Hepatocyte (in vitro differentiated cells): Measurements from ENCODE around the gene STK38. TPM values are rescaled to one million over a fixed set of nuclear protein-coding genes. Genes with fewer than 3 reads are reported as not detected.

Source experiments
- DNase-seq: peaks from one replicate; pipeline ENCODE4 v3.0.0-alpha.2; 2016; ENCODE audit warnings: low spot score
- H2AFZ ChIP-seq: fragments of 200-600 bp; sonication (generic); 2 replicates; pipeline ENCODE4 v1.6.0; 2016; ENCODE audit warnings: antibody characterized with exemption, mild to moderate bottlenecking
- H3K27ac ChIP-seq: fragments of 200-600 bp; sonication (generic); 2 replicates; pipeline ENCODE4 v1.5.1; 2016; ENCODE audit warnings: mild to moderate bottlenecking
- H3K27me3 ChIP-seq: fragments of 200-600 bp; sonication (generic); 2 replicates; pipeline ENCODE4 v1.6.1; 2016
- H3K36me3 ChIP-seq: fragments of 200-600 bp; sonication (generic); replicated peaks from 2 replicates; pipeline ENCODE4 v1.5.1; 2016; ENCODE audit warnings: low read depth; ENCODE audit not compliant: insufficient read depth
- H3K4me1 ChIP-seq: fragments of 200-600 bp; sonication (generic); 2 replicates; pipeline ENCODE4 v1.5.1; 2016; ENCODE audit warnings: mild to moderate bottlenecking, moderate library complexity; ENCODE audit not compliant: insufficient read depth
- H3K4me2 ChIP-seq: fragments of 200-600 bp; sonication (generic); 2 replicates; pipeline ENCODE4 v1.6.0; 2016
- H3K4me3 ChIP-seq: fragments of 200-600 bp; sonication (generic); 2 replicates; pipeline ENCODE4 v1.5.1; 2016; ENCODE audit warnings: mild to moderate bottlenecking
- H3K79me2 ChIP-seq: fragments of 200-600 bp; sonication (generic); 2 replicates; pipeline ENCODE4 v1.6.0; 2017; ENCODE audit warnings: mild to moderate bottlenecking
- H3K9me2 ChIP-seq: fragments of 200-600 bp; sonication (generic); replicated peaks from 2 replicates; pipeline ENCODE4 v1.6.0; 2017; ENCODE audit warnings: mild to moderate bottlenecking; ENCODE audit not compliant: insufficient read depth
- H3K9me3 ChIP-seq: fragments of 200-600 bp; sonication (generic); 2 replicates; pipeline ENCODE4 v1.5.1; 2016; ENCODE audit warnings: low read depth, mild to moderate bottlenecking
- H4K20me1 ChIP-seq: fragments of 200-600 bp; sonication (generic); 2 replicates; pipeline ENCODE4 v1.6.0; 2016; ENCODE audit warnings: mild to moderate bottlenecking; ENCODE audit not compliant: insufficient read depth, poor library complexity, severe bottlenecking
- CTCF ChIP-seq: fragments of 200-600 bp; sonication (generic); IDR thresholded peaks from 2 replicates; pipeline ENCODE4 v1.5.1; 2016; ENCODE audit warnings: antibody characterized with exemption, mild to moderate bottlenecking; ENCODE audit not compliant: poor library complexity
- EZH2 ChIP-seq: fragments of 200-600 bp; sonication (generic); IDR thresholded peaks from 2 replicates; pipeline ENCODE4 v1.6.1; 2016; ENCODE audit warnings: antibody characterized with exemption, mild to moderate bottlenecking, borderline replicate concordance
- EZH2phosphoT487 ChIP-seq: fragments of 200-600 bp; sonication (generic); IDR thresholded peaks from one replicate; pipeline ENCODE4 v1.6.1; 2018; ENCODE audit warnings: antibody characterized with exemption, mild to moderate bottlenecking, low read depth, moderate library complexity; ENCODE audit not compliant: unreplicated experiment, severe bottlenecking
- WGBS: methylation state at CpG from one replicate; pipeline ENCODE4 v1.1.6; 2016; ENCODE audit warnings: low lambda C conversion rate; ENCODE audit errors: missing lambda C conversion rate; 5-methylcytosine and 5-hydroxymethylcytosine counted together
- polyA plus RNA-seq: library from polyadenylated mRNA; unstranded; fragments of >200 nt; fragmentation: Nextera tagmentation; extraction: Ambion mirVana; gene quantifications from 2 replicates; pipeline ENCODE4 v1.2.1, GENCODE V29; 2016
- total RNA-seq: library from RNA; depleted of rRNA; stranded (reverse); fragments of >200 nt; gene quantifications from 2 replicates; pipeline ENCODE4 v1.2.3, GENCODE V29; 2014

STK38 gene
- total and polyA plus RNA-seq, 2 experiments from 2014 or later: 27.7 to 39.1 TPM

DNA sequence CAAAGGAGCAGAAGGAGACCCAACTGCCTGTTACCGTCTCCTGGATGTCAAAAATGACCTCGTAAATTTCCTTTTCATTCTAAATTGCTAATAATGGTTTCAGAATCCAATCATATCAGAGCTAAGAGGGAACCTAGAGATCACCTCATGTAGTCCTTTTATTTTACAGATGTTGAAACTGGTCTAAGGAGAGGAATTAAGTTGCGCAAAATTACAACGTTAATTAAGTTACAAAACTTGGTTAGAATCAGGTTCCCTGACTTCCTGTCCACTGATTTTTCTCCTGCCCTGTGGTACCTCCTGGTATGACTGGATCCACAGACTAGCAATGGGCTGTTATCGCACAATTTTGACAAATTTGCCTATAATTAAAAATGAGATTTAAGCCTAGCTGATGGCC lies 9.0 kb upstream of the STK38 start:
- no peaks in the 10 kb centered on the region for H3K79me2 ChIP-seq
- no peaks in the 10 kb centered on the region for H3K9me2 ChIP-seq
- no peaks in the 10 kb centered on the region for H4K20me1 ChIP-seq
- H3K36me3 ChIP-seq: no peaks in the 10 kb centered on the region
- H3K27ac ChIP-seq: no peak overlapping the region
- H2AFZ ChIP-seq: no peak overlapping the region
- no peak for DNase-seq
- no peak overlapping the region for H3K4me3 ChIP-seq
- no peaks in the 10 kb centered on the region for H3K9me3 ChIP-seq
- no peak for TF ChIP-seq EZH2phosphoT487
- no peak for TF ChIP-seq EZH2
- no peak for TF ChIP-seq CTCF
- 92% methylated on average over 5 of the region's 5 CpGs for WGBS
- H3K4me1 ChIP-seq: no peaks in the 10 kb centered on the region
- H3K27me3 ChIP-seq: no peaks in the 10 kb centered on the region
- H3K4me2 ChIP-seq: no peak overlapping the region

DNA sequence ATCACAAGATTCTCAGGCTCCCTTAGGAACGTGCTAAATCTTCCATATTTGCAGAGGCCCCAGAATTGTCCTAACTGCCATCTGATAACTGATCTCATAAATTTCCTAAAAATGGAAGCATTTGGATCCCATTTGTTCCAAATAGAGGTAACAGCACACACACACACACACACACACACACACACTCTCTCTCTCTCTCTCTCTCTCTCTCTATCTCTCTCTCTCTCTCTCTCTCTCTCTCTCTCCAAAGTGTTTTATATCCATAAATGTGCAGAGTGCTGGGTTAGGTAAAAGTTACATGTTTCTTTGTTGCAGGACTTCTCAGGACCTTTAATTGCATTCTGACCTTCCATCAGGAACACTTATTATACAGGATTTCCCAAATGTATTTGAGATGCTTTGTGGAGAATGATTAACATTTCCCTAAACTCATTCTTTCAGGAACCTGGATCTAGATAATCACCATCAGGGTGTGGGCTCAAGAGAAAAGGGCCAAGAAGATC lies 8.5 kb upstream of the STK38 start:
- H2AFZ ChIP-seq: no peak overlapping the region
- no peak overlapping the region for H3K4me3 ChIP-seq
- no peak overlapping the region for H3K4me2 ChIP-seq
- H3K4me1 ChIP-seq: no peaks in the 10 kb centered on the region
- TF ChIP-seq CTCF (no peak), EZH2phosphoT487 (no peak), EZH2 (no peak)
- no peak for DNase-seq
- no peak overlapping the region for H3K27ac ChIP-seq
- 61% methylated on average over 1 of the region's 1 CpG for WGBS
- no peaks in the 10 kb centered on the region for H3K36me3 ChIP-seq
- no peaks in the 10 kb centered on the region for H3K9me3 ChIP-seq
- H3K9me2 ChIP-seq: no peaks in the 10 kb centered on the region
- H3K79me2 ChIP-seq: no peaks in the 10 kb centered on the region
- H3K27me3 ChIP-seq: no peaks in the 10 kb centered on the region
- no peaks in the 10 kb centered on the region for H4K20me1 ChIP-seq

GRCh38 chr6:36550473-36551000 lies 3.3 kb upstream of the STK38 start:
- no peaks in the 10 kb centered on the region for H3K36me3 ChIP-seq
- H3K27ac ChIP-seq: no peak overlapping the region
- no peak overlapping the region for H3K4me2 ChIP-seq
- H2AFZ ChIP-seq: no peak overlapping the region
- peaks cover 5% of the 10 kb centered on the region for H4K20me1 ChIP-seq
- no peaks in the 10 kb centered on the region for H3K9me2 ChIP-seq
- H3K79me2 ChIP-seq: peaks cover 15% of the 10 kb centered on the region
- no peaks in the 10 kb centered on the region for H3K27me3 ChIP-seq
- H3K9me3 ChIP-seq: no peaks in the 10 kb centered on the region
- DNase-seq: no peak
- no peak for TF ChIP-seq CTCF
- TF ChIP-seq EZH2: no peak
- no peak for TF ChIP-seq EZH2phosphoT487
- peaks cover 9% of the 10 kb centered on the region for H3K4me1 ChIP-seq
- H3K4me3 ChIP-seq: no peak overlapping the region
- 65% methylated on average over 1 of the region's 1 CpG for WGBS
